HL-60 (cell line): ENCODE data around the gene DAGLA.

Experiments used
- DNase-seq, 2 experiments: peaks; one replicate each; pipeline ENCODE4 v3.0.0-alpha.2; 2010 to 2020; ENCODE audit warnings: low read depth in 1 of 2, low spot score in 1 of 2
- H3K27ac ChIP-seq: fragments of 250-450 bp; sonication (Bioruptor Pico); replicated peaks from 2 replicates; pipeline ENCODE4 v1.5.1; 2020; ENCODE audit warnings: mild to moderate bottlenecking, moderate library complexity
- H3K27me3 ChIP-seq: fragments of 250-450 bp; sonication (Bioruptor Pico); 2 replicates; pipeline ENCODE4 v1.5.1; 2021; ENCODE audit warnings: mild to moderate bottlenecking, moderate library complexity; ENCODE audit not compliant: insufficient read depth, poor library complexity, severe bottlenecking
- H3K4me3 ChIP-seq: replicated peaks from 2 replicates; pipeline ENCODE4 v1.5.1; 2011; ENCODE audit warnings: mild to moderate bottlenecking, control low read depth, low read length; ENCODE audit not compliant: insufficient read depth
- CTCF ChIP-seq: IDR thresholded peaks from one replicate; pipeline ENCODE4 v1.5.1; 2011; ENCODE audit warnings: low read length, control low read depth, inconsistent platforms; ENCODE audit not compliant: insufficient read depth
- GABPA ChIP-seq: IDR thresholded peaks from 2 replicates; pipeline ENCODE4 v1.6.1; 2012; ENCODE audit warnings: low read depth
- POLR2AphosphoS5 ChIP-seq: IDR thresholded peaks from 2 replicates; pipeline ENCODE4 v1.6.1; 2012; ENCODE audit warnings: low read depth
- REST ChIP-seq: IDR thresholded peaks from 2 replicates; pipeline ENCODE4 v1.6.1; 2012; ENCODE audit warnings: low read depth; ENCODE audit not compliant: insufficient replicate concordance
- SPI1 ChIP-seq: IDR thresholded peaks from 2 replicates; pipeline ENCODE4 v1.6.1; 2012; ENCODE audit warnings: low read depth, mild to moderate bottlenecking, borderline replicate concordance

DAGLA gene

GRCh38 chr11:61749591-61750217 lies 69.5 kb downstream of the DAGLA start:
- DNase-seq = no peak
- Histone ChIP-seq H3K27me3 (peaks cover 25% of the 10 kb centered on the region), H3K4me3 (no peak overlapping the region), H3K27ac (no peak overlapping the region)
- TF ChIP-seq GABPA (no peak), CTCF (no peak), REST (no peak), SPI1 (no peak), POLR2AphosphoS5 (no peak)

- DNase-seq = no peak
- Histone ChIP-seq H3K27ac (no peak overlapping the region), H3K27me3 (peaks cover 25% of the 10 kb centered on the region), H3K4me3 (no peak overlapping the region)
- TF ChIP-seq SPI1 (no peak), CTCF (no peak), REST (no peak), POLR2AphosphoS5 (no peak), GABPA (no peak)
These were observed 70.6 kb downstream of the DAGLA start for GRCh38 chr11:61750631-61751273.

- TF ChIP-seq SPI1 (no peak), CTCF (no peak), REST (no peak), GABPA (no peak), POLR2AphosphoS5 (no peak)
- no peak for DNase-seq
These were observed 71.2 kb downstream of the DAGLA start for GRCh38 chr11:61751384-61751783.

More at GRCh38 chr11:61751384-61751783, 71.2 kb downstream of the DAGLA start:
- Histone ChIP-seq H3K4me3 (no peak overlapping the region), H3K27me3 (peaks cover 25% of the 10 kb centered on the region), H3K27ac (no peak overlapping the region)
